Mesendoderm (in vitro differentiated cells): ENCODE results near the gene IMPG2.
A peak's percentile ranks its signal among the peaks of the same experiment; 100 is the strongest.

ENCODE experiments used
- DNase-seq: peaks from one replicate; pipeline ENCODE4 v3.0.0; 2013
- H2AK5ac ChIP-seq: 2 replicates; pipeline ENCODE4 v1.6.1; 2013; ENCODE audit warnings: low read length, inconsistent platforms
- H2BK120ac ChIP-seq: 2 replicates; pipeline ENCODE4 v1.6.1; 2013; ENCODE audit warnings: low read depth, mild to moderate bottlenecking, low read length, moderate library complexity, mixed read lengths
- H2BK15ac ChIP-seq: replicated peaks from 2 replicates; pipeline ENCODE4 v1.6.1; 2013; ENCODE audit warnings: low read depth, mild to moderate bottlenecking, moderate library complexity
- H2BK5ac ChIP-seq: 2 replicates; pipeline ENCODE4 v1.6.1; 2013; ENCODE audit warnings: low read length, inconsistent platforms
- H3K18ac ChIP-seq: 2 replicates; pipeline ENCODE4 v1.6.1; 2013; ENCODE audit warnings: mild to moderate bottlenecking, low read length, mixed read lengths
- H3K23ac ChIP-seq: one replicate; pipeline ENCODE4 v1.6.1; 2013; ENCODE audit warnings: low read length
- H3K27ac ChIP-seq: 2 replicates; pipeline ENCODE4 v1.5.1; 2013; ENCODE audit warnings: low read depth, mild to moderate bottlenecking, inconsistent platforms, low read length, moderate library complexity
- H3K27me3 ChIP-seq: 2 replicates; pipeline ENCODE4 v1.6.1; 2013; ENCODE audit warnings: low read length, control low read depth, mild to moderate bottlenecking, inconsistent platforms; ENCODE audit not compliant: insufficient read depth, poor library complexity
- H3K36me3 ChIP-seq: 2 replicates; pipeline ENCODE4 v1.6.1; 2013; ENCODE audit warnings: low read length, inconsistent platforms; ENCODE audit not compliant: control insufficient read depth, insufficient read depth
- H3K4ac ChIP-seq: one replicate; pipeline ENCODE4 v1.6.1; 2013; ENCODE audit warnings: low read depth, mild to moderate bottlenecking, low read length, moderate library complexity
- H3K4me1 ChIP-seq: 2 replicates; pipeline ENCODE4 v1.6.1; 2013; ENCODE audit warnings: low read depth, low read length, inconsistent platforms; ENCODE audit not compliant: control insufficient read depth
- H3K4me2 ChIP-seq: 2 replicates; pipeline ENCODE4 v1.6.1; 2013; ENCODE audit warnings: low read length
- H3K4me3 ChIP-seq: 2 replicates; pipeline ENCODE4 v1.5.1; 2013; ENCODE audit warnings: mild to moderate bottlenecking, low read length
- H3K56ac ChIP-seq: one replicate; pipeline ENCODE4 v1.6.1; 2013; ENCODE audit warnings: low read length
- H3K79me1 ChIP-seq: 2 replicates; pipeline ENCODE4 v1.6.1; 2013; ENCODE audit warnings: low read length, inconsistent platforms
- H3K79me2 ChIP-seq: 2 replicates; pipeline ENCODE4 v1.6.1; 2013; ENCODE audit warnings: mild to moderate bottlenecking, low read length; ENCODE audit not compliant: control insufficient read depth, insufficient read depth
- H3K9ac ChIP-seq: 2 replicates; pipeline ENCODE4 v1.6.1; 2013; ENCODE audit warnings: low read length, inconsistent platforms
- H4K5ac ChIP-seq: one replicate; pipeline ENCODE4 v1.6.1; 2013; ENCODE audit warnings: low read length
- H4K8ac ChIP-seq: one replicate; pipeline ENCODE4 v1.6.1; 2013; ENCODE audit warnings: low read depth, mild to moderate bottlenecking, control low read depth, low read length, moderate library complexity
- WGBS: extraction: QIAGEN DNeasy Blood & Tissue Kit; methylation state at CpG from one replicate; pipeline ENCODE4 v1.1.7; 2013; ENCODE audit warnings: low lambda C conversion rate, missing lambda C conversion rate; ENCODE audit not compliant: insufficient coverage; ENCODE audit errors: extremely low coverage; 5-methylcytosine and 5-hydroxymethylcytosine counted together

Gene IMPG2

DNA sequence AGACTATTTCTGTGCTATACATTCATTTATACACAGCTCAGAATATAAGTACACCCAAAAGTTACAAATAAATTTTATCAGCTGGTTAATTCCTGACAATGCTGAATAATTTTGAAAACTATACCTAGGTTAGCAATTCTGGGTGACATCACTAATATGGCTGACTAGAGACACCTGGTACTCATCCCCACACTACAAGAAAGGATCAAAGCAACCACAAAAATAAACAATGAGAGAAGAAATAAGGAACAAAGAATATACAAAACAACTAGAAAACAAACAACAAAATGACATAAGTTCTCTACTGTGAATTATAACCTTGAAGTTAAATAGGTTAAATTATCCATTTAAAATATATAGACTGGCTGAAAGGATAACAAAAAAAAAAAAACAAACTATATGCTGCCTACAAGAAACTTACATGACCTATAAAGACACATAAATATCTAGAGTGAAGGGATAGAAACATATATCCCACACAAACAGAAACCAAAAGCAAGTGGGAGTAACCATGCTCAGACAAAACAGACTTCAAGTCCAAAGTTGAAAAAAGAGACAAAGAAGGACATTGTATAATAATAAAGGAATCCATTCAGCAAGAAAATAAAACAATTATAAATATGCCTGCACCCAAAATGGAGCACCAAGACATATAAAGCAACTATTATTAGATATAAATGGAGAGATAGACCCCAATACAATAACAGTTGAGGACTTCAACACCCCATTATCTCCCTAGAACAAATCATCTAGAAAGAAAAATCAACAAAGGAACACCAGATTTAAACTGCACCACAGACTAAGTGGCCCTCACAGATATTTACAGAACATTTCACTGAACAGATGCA is 57.8 kb downstream of the IMPG2 start:
- no peaks in the 10 kb centered on the region for H3K79me1 ChIP-seq
- H4K8ac ChIP-seq = no peak overlapping the region
- H3K36me3 ChIP-seq = no peaks in the 10 kb centered on the region
- no peaks in the 10 kb centered on the region for H3K4me1 ChIP-seq
- no peak overlapping the region for H2BK15ac ChIP-seq
- H3K27me3 ChIP-seq = no peaks in the 10 kb centered on the region
- H2AK5ac ChIP-seq = no peak overlapping the region
- no peak overlapping the region for H3K4me2 ChIP-seq
- no peak overlapping the region for H2BK120ac ChIP-seq
- H3K4ac ChIP-seq = no peak overlapping the region
- H2BK5ac ChIP-seq = no peak overlapping the region
- H3K56ac ChIP-seq = no peak overlapping the region
- no peaks in the 10 kb centered on the region for H3K79me2 ChIP-seq
- no peak for DNase-seq
- H4K5ac ChIP-seq = no peak overlapping the region
- H3K23ac ChIP-seq = no peak overlapping the region
- H3K18ac ChIP-seq = no peak overlapping the region
- no peak overlapping the region for H3K27ac ChIP-seq
- H3K4me3 ChIP-seq = no peak overlapping the region
- no peak overlapping the region for H3K9ac ChIP-seq

DNA sequence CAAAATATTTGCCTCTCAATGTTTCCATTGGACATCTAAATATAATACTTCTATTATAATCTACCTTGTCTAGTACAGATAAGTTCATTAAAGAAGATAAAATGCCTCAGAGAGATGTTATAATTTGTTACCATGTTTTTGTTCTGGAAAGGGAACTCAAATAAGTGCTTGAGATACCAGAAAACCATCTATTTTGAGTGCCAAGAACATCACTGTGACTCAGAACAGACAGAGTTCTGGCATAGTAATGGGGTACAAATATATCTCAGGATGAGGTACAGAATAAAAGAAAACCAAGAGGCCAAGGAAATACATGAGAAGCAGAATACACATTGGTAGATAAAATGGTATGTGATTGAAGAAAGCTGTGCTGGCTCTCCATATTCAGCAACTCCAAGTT is 58.9 kb downstream of the IMPG2 start:
- Histone ChIP-seq H3K4me3 (no peak overlapping the region), H3K4ac (no peak overlapping the region), H4K8ac (no peak overlapping the region), H2BK15ac (no peak overlapping the region), H2BK120ac (no peak overlapping the region), H4K5ac (no peak overlapping the region), H2BK5ac (no peak overlapping the region), H3K4me2 (no peak overlapping the region), H3K9ac (no peak overlapping the region), H3K36me3 (no peaks in the 10 kb centered on the region), H3K79me2 (no peaks in the 10 kb centered on the region), H3K56ac (no peak overlapping the region), H3K79me1 (no peaks in the 10 kb centered on the region), H3K4me1 (no peaks in the 10 kb centered on the region), H3K23ac (no peak overlapping the region), H2AK5ac (no peak overlapping the region), H3K27me3 (no peaks in the 10 kb centered on the region), H3K27ac (no peak overlapping the region), H3K18ac (no peak overlapping the region)
- no peak for DNase-seq

GRCh38 chr3:101259485-101260341 is 60.7 kb downstream of the IMPG2 start:
- Histone ChIP-seq H4K5ac (no peak overlapping the region), H3K79me1 (no peaks in the 10 kb centered on the region), H3K27me3 (no peaks in the 10 kb centered on the region), H2BK120ac (no peak overlapping the region), H3K79me2 (no peaks in the 10 kb centered on the region), H3K23ac (no peak overlapping the region), H3K9ac (no peak overlapping the region), H3K4me1 (no peaks in the 10 kb centered on the region), H2BK5ac (no peak overlapping the region), H2AK5ac (no peak overlapping the region), H4K8ac (no peak overlapping the region), H3K4me2 (no peak overlapping the region), H3K4ac (no peak overlapping the region), H3K18ac (no peak overlapping the region), H3K36me3 (no peaks in the 10 kb centered on the region), H3K27ac (no peak overlapping the region), H3K4me3 (no peak overlapping the region), H2BK15ac (no peak overlapping the region), H3K56ac (no peak overlapping the region)
- WGBS = no CpG with 5 or more reads among the region's 4 CpGs
- DNase-seq = no peak

- WGBS = no CpG with 5 or more reads among the region's 3 CpGs
These were observed 63.9 kb downstream of the IMPG2 start for GRCh38 chr3:101256511-101256910.

GRCh38 chr3:101255441-101255840 is 64.9 kb downstream of the IMPG2 start:
- H4K5ac ChIP-seq = no peak overlapping the region
- H2BK15ac ChIP-seq = no peak overlapping the region
- no peak overlapping the region for H3K4me2 ChIP-seq
- no peaks in the 10 kb centered on the region for H3K27me3 ChIP-seq
- H4K8ac ChIP-seq = no peak overlapping the region
- H3K23ac ChIP-seq = no peak overlapping the region
- no peak overlapping the region for H3K18ac ChIP-seq
- H3K4me1 ChIP-seq = no peaks in the 10 kb centered on the region
- H3K79me2 ChIP-seq = no peaks in the 10 kb centered on the region
- no peak overlapping the region for H2BK5ac ChIP-seq
- H3K56ac ChIP-seq = no peak overlapping the region
- H2AK5ac ChIP-seq = no peak overlapping the region
- no peak overlapping the region for H3K9ac ChIP-seq
- no CpG with 5 or more reads among the region's 2 CpGs for WGBS
- H3K36me3 ChIP-seq = no peaks in the 10 kb centered on the region
- no peak overlapping the region for H3K4me3 ChIP-seq
- no peak overlapping the region for H3K4ac ChIP-seq
- no peak overlapping the region for H2BK120ac ChIP-seq
- peak; percentile 94 for DNase-seq
- H3K27ac ChIP-seq = no peak overlapping the region
- H3K79me1 ChIP-seq = no peaks in the 10 kb centered on the region

More at GRCh38 chr3:101256511-101256910, 63.9 kb downstream of the IMPG2 start:
- no peak overlapping the region for H3K18ac ChIP-seq
- H3K56ac ChIP-seq = no peak overlapping the region
- H3K27ac ChIP-seq = no peak overlapping the region
- no peak overlapping the region for H2AK5ac ChIP-seq
- no peak overlapping the region for H3K4me2 ChIP-seq
- no peak overlapping the region for H3K4ac ChIP-seq
- no peaks in the 10 kb centered on the region for H3K79me1 ChIP-seq
- DNase-seq = no peak
- H4K5ac ChIP-seq = no peak overlapping the region
- H3K9ac ChIP-seq = no peak overlapping the region
- H4K8ac ChIP-seq = no peak overlapping the region
- H3K4me1 ChIP-seq = no peaks in the 10 kb centered on the region
- H2BK120ac ChIP-seq = no peak overlapping the region
- H2BK5ac ChIP-seq = no peak overlapping the region
- no peaks in the 10 kb centered on the region for H3K27me3 ChIP-seq
- no peak overlapping the region for H2BK15ac ChIP-seq
- no peaks in the 10 kb centered on the region for H3K36me3 ChIP-seq
- no peaks in the 10 kb centered on the region for H3K79me2 ChIP-seq
- H3K4me3 ChIP-seq = no peak overlapping the region
- no peak overlapping the region for H3K23ac ChIP-seq
